CD8-positive, alpha-beta memory T cell (primary cell): ENCODE results near the gene COL27A1. TPM values are rescaled to one million over a fixed set of nuclear protein-coding genes. Genes with fewer than 3 reads are reported as not detected.

Experiments
- CTCF ChIA-PET: fragments of 350-600 bp; sonication (Branson Sonifier 250); formaldehyde crosslinking; loops from one replicate; lab custom pipeline; 2021; ENCODE audit warnings: antibody characterized with exemption; lab: Charles Lee
- POLR2A ChIA-PET: fragments of 350-600 bp; sonication (Branson Sonifier 250); formaldehyde crosslinking; loops from one replicate; lab custom pipeline; 2021; ENCODE audit warnings: antibody characterized with exemption; lab: Charles Lee
- DNase-seq, 5 donors: peaks; one replicate each; pipeline versions ENCODE4 v3.0.0 to v3.0.0-alpha.2; 2020 to 2022; ENCODE audit warnings: mixed read lengths in 1 of 5
- H3K27ac ChIP-seq: one replicate; pipeline ENCODE4 v1.7.0; 2013; ENCODE audit warnings: low read depth, mild to moderate bottlenecking, low read length, moderate library complexity
- H3K27me3 ChIP-seq: 2 replicates; pipeline ENCODE4 v1.7.0; 2013; ENCODE audit warnings: low read length, mild to moderate bottlenecking; ENCODE audit not compliant: insufficient read depth, poor library complexity, severe bottlenecking
- H3K36me3 ChIP-seq: 2 replicates; pipeline ENCODE4 v1.7.0; 2013; ENCODE audit warnings: mild to moderate bottlenecking, low read length, moderate library complexity; ENCODE audit not compliant: insufficient read depth
- H3K4me1 ChIP-seq: 2 replicates; pipeline ENCODE4 v1.7.0; 2013; ENCODE audit warnings: mild to moderate bottlenecking, low read length, moderate library complexity; ENCODE audit not compliant: insufficient read depth
- H3K4me3 ChIP-seq: 2 replicates; pipeline ENCODE4 v1.7.0; 2013; ENCODE audit warnings: mild to moderate bottlenecking, low read length
- H3K9me3 ChIP-seq: 2 replicates; pipeline ENCODE4 v1.7.0; 2013; ENCODE audit warnings: mild to moderate bottlenecking, low read length
- H3K27ac Mint-ChIP-seq, 8 donors: one replicate each; pipeline ENCODE4 v1.8.0; 2020 to 2021; ENCODE audit warnings: mixed read lengths in 8 of 8, mild to moderate bottlenecking in 6 of 8, inconsistent platforms in 3 of 8, moderate library complexity in 3 of 8
- H3K27me3 Mint-ChIP-seq, 2 donors: one replicate each; pipeline ENCODE4 v1.8.0; 2020 to 2021; ENCODE audit warnings: mixed read lengths in 2 of 2, mild to moderate bottlenecking in 1 of 2, moderate library complexity in 1 of 2
- H3K36me3 Mint-ChIP-seq, 3 donors: one replicate each; pipeline ENCODE4 v1.8.0; 2020 to 2021; ENCODE audit warnings: mixed read lengths in 3 of 3, inconsistent platforms in 1 of 3, mild to moderate bottlenecking in 1 of 3
- H3K4me1 Mint-ChIP-seq, 3 donors: one replicate each; pipeline ENCODE4 v1.8.0; 2020 to 2021; ENCODE audit warnings: mixed read lengths in 3 of 3, inconsistent platforms in 1 of 3, mild to moderate bottlenecking in 1 of 3
- H3K4me3 Mint-ChIP-seq, 7 donors: one replicate each; pipeline ENCODE4 v1.8.0; 2020 to 2021; ENCODE audit warnings: mixed read lengths in 7 of 7, mild to moderate bottlenecking in 6 of 7, moderate library complexity in 4 of 7, inconsistent platforms in 2 of 7
- H3K9me3 Mint-ChIP-seq, 5 donors: one replicate each; pipeline ENCODE4 v1.8.0; 2020 to 2022; ENCODE audit warnings: mixed read lengths in 5 of 5, mild to moderate bottlenecking in 3 of 5, moderate library complexity in 2 of 5, inconsistent platforms in 1 of 5
- polyA plus RNA-seq: library from polyadenylated mRNA; unstranded; fragments of 300-500 nt; fragmentation: Illumina TruSeq; gene quantifications from one replicate; pipeline ENCODE4 v1.2.3, GENCODE V29; 2021
- total RNA-seq, 2 experiments: library from RNA; stranded (reverse); gene quantifications; one replicate each; pipeline ENCODE4 v1.2.3, GENCODE V29; 2021

COL27A1 gene
- total and polyA plus RNA-seq, 3 experiments from 2014 or later: 0.86 to 1.6 TPM; not detected in 1

GRCh38 chr9:114216976-114217375 is 61.6 kb downstream of the COL27A1 start:
- H3K27me3 ChIP-seq: no peaks in the 10 kb centered on the region
- H3K27ac Mint-ChIP-seq: no peak overlapping the region
- H3K27me3 Mint-ChIP-seq: peaks cover 4 to 5% of the 10 kb centered on the region in 2 donors
- no peaks in the 10 kb centered on the region for H3K36me3 Mint-ChIP-seq
- H3K4me1 Mint-ChIP-seq: no peaks in the 10 kb centered on the region
- no peaks in the 10 kb centered on the region for H3K9me3 ChIP-seq
- no peak overlapping the region for H3K27ac ChIP-seq
- DNase-seq: no peak
- CTCF ChIA-PET: no interaction called here
- H3K36me3 ChIP-seq: no peaks in the 10 kb centered on the region
- H3K9me3 Mint-ChIP-seq: no peaks in the 10 kb centered on the region
- POLR2A ChIA-PET: no interaction called here
- no peak overlapping the region for H3K4me3 Mint-ChIP-seq
- no peaks in the 10 kb centered on the region for H3K4me1 ChIP-seq
- no peak overlapping the region for H3K4me3 ChIP-seq

GRCh38 chr9:114218264-114219120 is 63.2 kb downstream of the COL27A1 start:
- Histone ChIP-seq H3K27ac (no peak overlapping the region), H3K27me3 (no peaks in the 10 kb centered on the region), H3K36me3 (no peaks in the 10 kb centered on the region), H3K9me3 (no peaks in the 10 kb centered on the region), H3K4me3 (no peak overlapping the region), H3K4me1 (no peaks in the 10 kb centered on the region)
- peaks cover 4 to 5% of the 10 kb centered on the region in 2 donors for H3K27me3 Mint-ChIP-seq
- no peak for DNase-seq
- no peaks in the 10 kb centered on the region for H3K4me1 Mint-ChIP-seq
- H3K9me3 Mint-ChIP-seq: no peaks in the 10 kb centered on the region
- H3K36me3 Mint-ChIP-seq: no peaks in the 10 kb centered on the region
- no peak overlapping the region for H3K4me3 Mint-ChIP-seq
- POLR2A ChIA-PET: no interaction called here
- CTCF ChIA-PET: no interaction called here
- H3K27ac Mint-ChIP-seq: peak overlapping the region in 1 of 8 donors; percentile 73

- Mint-ChIP-seq H3K36me3 (no peaks in the 10 kb centered on the region), H3K4me1 (no peaks in the 10 kb centered on the region), H3K4me3 (no peak overlapping the region), H3K27ac (no peak overlapping the region), H3K9me3 (no peaks in the 10 kb centered on the region), H3K27me3 (peaks cover 5 to 6% of the 10 kb centered on the region in 2 donors)
- Histone ChIP-seq H3K4me1 (no peaks in the 10 kb centered on the region), H3K27me3 (no peaks in the 10 kb centered on the region), H3K9me3 (no peaks in the 10 kb centered on the region), H3K36me3 (no peaks in the 10 kb centered on the region), H3K4me3 (no peak overlapping the region), H3K27ac (no peak overlapping the region)
- CTCF ChIA-PET: interaction anchor here (1.2 kb wide), 1 partner anchor 13 kb away, joined by 3 read pairs; no protein-coding TSS in a partner anchor
- no peak for DNase-seq
- POLR2A ChIA-PET: no interaction called here
Measured at GRCh38 chr9:114220061-114220541, 64.8 kb downstream of the COL27A1 start.

- no peaks in the 10 kb centered on the region for H3K27me3 ChIP-seq
- no peaks in the 10 kb centered on the region for H3K4me1 ChIP-seq
- POLR2A ChIA-PET: no interaction called here
- Mint-ChIP-seq H3K9me3 (no peaks in the 10 kb centered on the region), H3K27ac (no peak overlapping the region), H3K4me3 (no peak overlapping the region), H3K36me3 (no peaks in the 10 kb centered on the region), H3K27me3 (peaks cover 4 to 5% of the 10 kb centered on the region in 2 donors), H3K4me1 (no peaks in the 10 kb centered on the region)
- no peaks in the 10 kb centered on the region for H3K9me3 ChIP-seq
- H3K27ac ChIP-seq: no peak overlapping the region
- no peak for DNase-seq
- no peaks in the 10 kb centered on the region for H3K36me3 ChIP-seq
- no peak overlapping the region for H3K4me3 ChIP-seq
- CTCF ChIA-PET: no interaction called here
Measured at GRCh38 chr9:114221706-114222465, 66.5 kb downstream of the COL27A1 start.

- Mint-ChIP-seq H3K4me3 (no peak overlapping the region), H3K9me3 (no peaks in the 10 kb centered on the region), H3K27me3 (peaks cover 3 to 4% of the 10 kb centered on the region in 2 donors), H3K27ac (no peak overlapping the region), H3K4me1 (no peaks in the 10 kb centered on the region), H3K36me3 (no peaks in the 10 kb centered on the region)
- no peaks in the 10 kb centered on the region for H3K27me3 ChIP-seq
- H3K4me3 ChIP-seq: no peak overlapping the region
- POLR2A ChIA-PET: no interaction called here
- no peak overlapping the region for H3K27ac ChIP-seq
- H3K36me3 ChIP-seq: no peaks in the 10 kb centered on the region
- no peak for DNase-seq
- CTCF ChIA-PET: no interaction called here
- H3K9me3 ChIP-seq: no peaks in the 10 kb centered on the region
- H3K4me1 ChIP-seq: no peaks in the 10 kb centered on the region
Measured at GRCh38 chr9:114223564-114224246, 68.4 kb downstream of the COL27A1 start.

GRCh38 chr9:114224247-114224610 is 68.9 kb downstream of the COL27A1 start:
- Histone ChIP-seq H3K4me1 (no peaks in the 10 kb centered on the region), H3K27ac (no peak overlapping the region), H3K9me3 (no peaks in the 10 kb centered on the region), H3K27me3 (no peaks in the 10 kb centered on the region), H3K36me3 (no peaks in the 10 kb centered on the region), H3K4me3 (no peak overlapping the region)
- no peaks in the 10 kb centered on the region for H3K9me3 Mint-ChIP-seq
- POLR2A ChIA-PET: no interaction called here
- H3K36me3 Mint-ChIP-seq: no peaks in the 10 kb centered on the region
- CTCF ChIA-PET: no interaction called here
- H3K4me3 Mint-ChIP-seq: no peak overlapping the region
- no peaks in the 10 kb centered on the region for H3K4me1 Mint-ChIP-seq
- H3K27me3 Mint-ChIP-seq: peaks cover 2 to 4% of the 10 kb centered on the region in 2 donors
- DNase-seq: no peak
- H3K27ac Mint-ChIP-seq: no peak overlapping the region

GRCh38 chr9:114225561-114226212 is 70.3 kb downstream of the COL27A1 start:
- H3K27me3 ChIP-seq: no peaks in the 10 kb centered on the region

More at GRCh38 chr9:114225561-114226212, 70.3 kb downstream of the COL27A1 start:
- Histone ChIP-seq H3K27ac (no peak overlapping the region), H3K4me1 (no peaks in the 10 kb centered on the region), H3K4me3 (no peak overlapping the region), H3K9me3 (no peaks in the 10 kb centered on the region), H3K36me3 (no peaks in the 10 kb centered on the region)
- Mint-ChIP-seq H3K9me3 (no peaks in the 10 kb centered on the region), H3K27ac (no peak overlapping the region), H3K27me3 (peaks cover 2 to 4% of the 10 kb centered on the region in 2 donors), H3K4me3 (no peak overlapping the region), H3K4me1 (no peaks in the 10 kb centered on the region), H3K36me3 (no peaks in the 10 kb centered on the region)
- POLR2A ChIA-PET: no interaction called here
- CTCF ChIA-PET: no interaction called here
- no peak for DNase-seq
